Naive thymus-derived CD4-positive, alpha-beta T cell (primary cell): ENCODE results near the gene STARD3. TPM values are rescaled to one million over a fixed set of nuclear protein-coding genes. Genes with fewer than 3 reads are reported as not detected.
"Not testable (repeated sequence)": the region's sequence is repeated elsewhere in the genome, so short reads cannot be mapped to it uniquely, and the experiment has no call there.

Experiments used
- ATAC-seq: fragments of 150-1000 bp; cut with Tn5 transposase; 2 replicates; pipeline ENCODE4 v1.10.0; 2021; ENCODE audit warnings: mild to moderate bottlenecking, moderate library complexity
- CTCF ChIA-PET: fragments of 350-600 bp; sonication (Branson Sonifier 250); formaldehyde crosslinking; loops from one replicate; lab custom pipeline; 2021; ENCODE audit warnings: antibody characterized with exemption; lab: Charles Lee
- POLR2A ChIA-PET: fragments of 350-600 bp; sonication (Branson Sonifier 250); formaldehyde crosslinking; loops from one replicate; lab custom pipeline; 2021; ENCODE audit warnings: antibody characterized with exemption, inconsistent platforms; lab: Charles Lee
- DNase-seq, 9 donors: peaks; one replicate each; pipeline versions ENCODE4 v3.0.0 to v3.0.0-alpha.2; 2020 to 2022; ENCODE audit warnings: mixed read lengths in 1 of 9
- H3K27ac ChIP-seq: one replicate; pipeline ENCODE4 v1.7.0; 2013; ENCODE audit warnings: mild to moderate bottlenecking, low read depth, low read length, moderate library complexity
- H3K27me3 ChIP-seq, 2 donors: one replicate each; pipeline ENCODE4 v1.7.0; 2013; ENCODE audit warnings: low read length in 2 of 2, mild to moderate bottlenecking in 2 of 2, moderate library complexity in 2 of 2; ENCODE audit not compliant: control insufficient read depth in 2 of 2, insufficient read depth in 2 of 2
- H3K36me3 ChIP-seq, 3 experiments: 1 replicate in 2 of 3; 2 replicates in 1 of 3; pipeline ENCODE4 v1.7.0; 2013; ENCODE audit warnings: low read length in 3 of 3, mild to moderate bottlenecking in 3 of 3, moderate library complexity in 1 of 3; ENCODE audit not compliant: insufficient read depth in 3 of 3, control insufficient read depth in 2 of 3
- H3K4me1 ChIP-seq, 2 donors: one replicate each; pipeline ENCODE4 v1.7.0; 2013; ENCODE audit warnings: low read length in 2 of 2, mild to moderate bottlenecking in 2 of 2, moderate library complexity in 1 of 2; ENCODE audit not compliant: control insufficient read depth in 2 of 2, insufficient read depth in 2 of 2
- H3K4me3 ChIP-seq: 2 replicates; pipeline ENCODE4 v1.7.0; 2013; ENCODE audit warnings: mild to moderate bottlenecking, low read length
- H3K9me3 ChIP-seq, 3 experiments: 1 replicate in 2 of 3; 2 replicates in 1 of 3; pipeline ENCODE4 v1.7.0; 2013; ENCODE audit warnings: low read length in 3 of 3; ENCODE audit not compliant: control insufficient read depth in 2 of 3
- H3K27ac Mint-ChIP-seq, 9 donors: one replicate each; pipeline ENCODE4 v1.8.0; 2020 to 2022; ENCODE audit warnings: mixed read lengths in 9 of 9, mild to moderate bottlenecking in 8 of 9, moderate library complexity in 5 of 9, inconsistent platforms in 2 of 9
- H3K27me3 Mint-ChIP-seq, 5 donors: one replicate each; pipeline ENCODE4 v1.8.0; 2021 to 2022; ENCODE audit warnings: mixed read lengths in 5 of 5, mild to moderate bottlenecking in 1 of 5
- H3K36me3 Mint-ChIP-seq, 5 donors: one replicate each; pipeline ENCODE4 v1.8.0; 2020 to 2022; ENCODE audit warnings: mixed read lengths in 5 of 5, mild to moderate bottlenecking in 3 of 5, inconsistent platforms in 1 of 5
- H3K4me1 Mint-ChIP-seq, 7 donors: one replicate each; pipeline ENCODE4 v1.8.0; 2020 to 2022; ENCODE audit warnings: mixed read lengths in 7 of 7, mild to moderate bottlenecking in 3 of 7, inconsistent platforms in 1 of 7
- H3K4me3 Mint-ChIP-seq, 10 donors: one replicate each; pipeline ENCODE4 v1.8.0; 2020 to 2022; ENCODE audit warnings: mild to moderate bottlenecking in 10 of 10, mixed read lengths in 10 of 10, moderate library complexity in 6 of 10, inconsistent platforms in 2 of 10
- H3K9me3 Mint-ChIP-seq, 11 donors: one replicate each; pipeline ENCODE4 v1.8.0; 2020 to 2022; ENCODE audit warnings: mixed read lengths in 11 of 11, mild to moderate bottlenecking in 4 of 11, inconsistent platforms in 1 of 11, moderate library complexity in 1 of 11
- intact Hi-C, 2 donors: fragments of 100-400 bp; cut with micrococcal nuclease; formaldehyde crosslinking; loops; one replicate each; pipeline ENCODE4 v1.15.1; 2023
- polyA plus RNA-seq, 2 donors: library from polyadenylated mRNA; unstranded; fragments of 300-500 nt; fragmentation: Illumina TruSeq; gene quantifications; one replicate each; pipeline ENCODE4 v1.2.3, GENCODE V29; 2021
- total RNA-seq, 6 experiments: library from RNA in 5 of 6; stranded (reverse) in 5 of 6; gene quantifications; 1 replicate in 5 of 6; 2 replicates in 1 of 6; pipeline ENCODE4 v1.2.3 and lab custom pipeline; 2021 to 2026

Gene STARD3
- total RNA-seq (100 to 1,000 TPM in 2 of 5 experiments, 10 to 100 TPM in 3; 69.8 to 143 (median 99.3) TPM), polyA plus RNA-seq (10 to 100 TPM; 46.7 to 56.9 TPM), total RNA-seq (lab: John Stamatoyannopoulos, UW) (93.8 reads per million, percentile 83 among the genes with 10 or more reads in this experiment)

DNA sequence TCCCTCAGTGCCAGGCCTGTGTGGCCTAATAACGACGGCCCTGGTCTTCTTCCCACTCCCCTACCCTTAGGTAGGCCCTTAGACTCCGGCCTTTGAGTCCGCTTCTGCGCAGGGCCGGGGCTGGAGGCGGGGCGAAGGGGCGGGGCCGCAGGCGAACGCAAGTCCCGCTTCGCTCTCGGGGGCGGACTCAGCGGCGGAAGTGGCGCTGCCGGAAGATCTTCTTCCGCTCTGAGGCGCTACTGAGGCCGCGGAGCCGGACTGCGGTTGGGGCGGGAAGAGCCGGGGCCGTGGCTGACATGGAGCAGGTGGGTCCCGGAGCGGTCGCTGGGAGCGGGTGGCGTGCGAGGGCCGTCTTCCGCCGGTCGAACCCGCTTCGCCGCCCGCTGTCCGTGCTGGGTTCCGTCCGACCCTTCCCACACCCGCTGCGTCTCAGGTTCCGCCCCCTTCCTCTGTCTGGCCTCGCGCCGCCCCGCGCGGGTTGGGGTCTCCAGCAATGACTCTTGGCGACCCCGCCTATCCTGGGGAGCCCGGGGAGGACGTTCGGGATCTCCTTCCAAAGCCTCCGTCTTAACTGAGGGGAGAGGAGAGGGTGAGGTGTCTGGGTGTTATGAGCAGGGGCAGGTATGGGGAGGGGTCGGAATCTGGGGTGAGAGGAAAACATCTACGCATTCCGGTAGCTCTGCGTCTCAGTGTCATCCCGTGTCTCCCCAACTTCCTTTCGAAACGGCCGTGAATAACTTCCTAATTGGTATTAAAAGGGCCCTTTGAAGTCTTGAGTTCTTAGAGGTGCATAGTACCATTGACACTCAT is at the start of gene STARD3:
Gene STARD3, plus strand, starts transcription at position 218 of the 810 bp plus-strand sequence. CDS start 16,388 bp downstream, outside the sequence.
- H3K4me3 ChIP-seq: peak within 1 kb of the TSS; percentile 86
- H3K9me3 ChIP-seq: no peaks in the 10 kb centered on the region
- H3K4me3 Mint-ChIP-seq: peak within 1 kb of the TSS; percentile 89 to 98 (median 95)
- H3K36me3 ChIP-seq: peaks cover 0 to 6% (median 0%) of the 10 kb centered on the region in 3 experiments
- H3K27me3 ChIP-seq: no peaks in the 10 kb centered on the region
- ChIA-PET CTCF (interaction anchor here (0.5 to 10.7 kb wide), 6 partner anchors 15 to 86 kb away, joined by 3 to 104 read pairs (median 4); partner anchors contain the start of gene PPP1R1B), POLR2A (interaction anchor here (0.7 to 3.5 kb wide), 13 partner anchors 13 to 118 kb away, joined by 3 to 14 read pairs (median 5); partner anchors contain the start of genes MIEN1 and PGAP3)
- DNase-seq (peak; percentile 80 to 92 (median 86)), ATAC-seq (peak; percentile 95)
- peaks cover 0 to under 1% (median 0%) of the 10 kb centered on the region in 5 donors for H3K27me3 Mint-ChIP-seq
- peaks cover 43 to 49% of the 10 kb centered on the region in 2 donors for H3K4me1 ChIP-seq
- no peaks in the 10 kb centered on the region for H3K9me3 Mint-ChIP-seq
- H3K36me3 Mint-ChIP-seq: peaks cover 0 to 7% (median 0%) of the 10 kb centered on the region in 5 donors
- intact Hi-C loops: loop anchor here (1.0 to 5.0 kb wide), 11 partner anchors 15 to 345 kb away; partner anchors contain the start of genes LRRC3C (in 2 of the 2), MIEN1 (in 2 of the 2), ORMDL3 (in 2 of the 2) and PGAP3 (in 2 of the 2)
- H3K4me1 Mint-ChIP-seq: peaks cover 40 to 71% (median 60%) of the 10 kb centered on the region in 7 donors
- peak within 1 kb of the TSS; percentile 92 for H3K27ac ChIP-seq
- H3K27ac Mint-ChIP-seq: peak within 1 kb of the TSS; percentile 76 to 97 (median 92)

DNA sequence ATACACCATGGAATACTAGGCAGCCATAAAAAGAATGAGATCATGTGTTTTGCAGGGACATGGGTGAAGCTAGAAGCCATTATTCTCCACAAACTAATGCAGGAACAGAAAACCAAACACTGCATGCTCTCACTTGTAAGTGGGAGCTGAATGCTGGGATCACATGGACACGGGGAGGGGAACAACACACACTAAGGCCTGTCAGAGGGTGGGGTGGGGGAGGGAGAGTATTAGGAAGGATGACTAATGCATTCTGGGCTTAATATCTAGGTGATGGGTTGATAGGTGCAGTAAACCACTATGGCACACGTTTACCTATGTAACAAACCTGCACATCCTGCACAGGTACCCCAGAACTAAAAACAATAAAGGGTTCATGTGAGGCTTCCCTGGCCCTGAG is 46.8 kb upstream of the STARD3 start:
- H3K4me1 Mint-ChIP-seq, intact Hi-C loops, H3K27ac Mint-ChIP-seq, H3K36me3 ChIP-seq, H3K4me1 ChIP-seq, H3K9me3 ChIP-seq, H3K4me3 ChIP-seq, ATAC-seq, POLR2A ChIA-PET, H3K27me3 ChIP-seq, H3K27ac ChIP-seq, DNase-seq, H3K4me3 Mint-ChIP-seq: not testable (repeated sequence)
- CTCF ChIA-PET: interaction anchor here (0.6 kb wide), 1 partner anchor 116 kb away, joined by 3 read pairs; no protein-coding TSS in a partner anchor
- peaks cover 1 to 12% (median 5%) of the 10 kb centered on the region in 5 donors for H3K36me3 Mint-ChIP-seq
- peaks cover 33 to 59% (median 49%) of the 10 kb centered on the region in 5 donors for H3K27me3 Mint-ChIP-seq
- peaks cover 0 to 16% (median 3%) of the 10 kb centered on the region in 11 donors for H3K9me3 Mint-ChIP-seq

- H3K4me1 Mint-ChIP-seq: peaks cover 0 to 12% (median 8%) of the 10 kb centered on the region in 7 donors
- no peaks in the 10 kb centered on the region for H3K36me3 ChIP-seq
- no peaks in the 10 kb centered on the region for H3K9me3 ChIP-seq
- DNase-seq (peak in 1 of 9 donors; percentile 34), ATAC-seq (no peak)
- peaks cover 0 to 16% (median 4%) of the 10 kb centered on the region in 11 donors for H3K9me3 Mint-ChIP-seq
- no peak overlapping the region for H3K4me3 Mint-ChIP-seq
- no peak overlapping the region for H3K27ac Mint-ChIP-seq
- H3K27me3 Mint-ChIP-seq: peaks cover 49 to 80% (median 67%) of the 10 kb centered on the region in 5 donors
- ChIA-PET POLR2A (interaction anchor here (1.2 kb wide), 1 partner anchor 48 kb away, joined by 4 read pairs; no protein-coding TSS in a partner anchor), CTCF (no interaction called here)
- H3K4me1 ChIP-seq: no peaks in the 10 kb centered on the region
- H3K36me3 Mint-ChIP-seq: peaks cover 1 to 12% (median 5%) of the 10 kb centered on the region in 5 donors
- no peak overlapping the region for H3K4me3 ChIP-seq
- intact Hi-C loops: no loop called here
- H3K27ac ChIP-seq: no peak overlapping the region
- peaks cover 0 to 7% of the 10 kb centered on the region in 2 donors for H3K27me3 ChIP-seq
These were observed 44.7 kb upstream of the STARD3 start for GRCh38 chr17:39591958-39592954.

DNA sequence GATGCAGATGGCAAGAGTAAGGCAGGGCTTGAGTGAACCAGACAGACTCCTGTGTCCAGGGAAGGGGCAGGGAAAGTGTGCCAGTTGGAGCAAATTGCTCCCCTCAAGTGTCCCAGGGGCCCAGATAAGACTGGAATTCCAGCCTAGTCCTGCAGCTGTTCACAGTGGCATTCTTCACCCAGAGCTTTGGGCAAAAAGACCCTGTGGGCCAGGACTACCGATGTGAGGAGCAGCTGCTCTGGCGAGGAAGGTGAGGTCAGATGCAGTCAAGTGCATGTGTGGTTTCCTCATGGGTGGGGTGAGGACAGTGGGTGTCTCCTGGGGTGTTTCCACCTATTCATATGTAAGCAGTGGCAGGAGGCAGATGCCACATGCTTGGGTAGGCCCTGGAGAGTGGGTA is 43.6 kb upstream of the STARD3 start:
- CTCF ChIA-PET: interaction anchor here (0.9 kb wide), 1 partner anchor 60 kb away, joined by 3 read pairs; no protein-coding TSS in a partner anchor
- Histone ChIP-seq H3K27ac (no peak overlapping the region), H3K9me3 (no peaks in the 10 kb centered on the region), H3K4me3 (no peak overlapping the region), H3K4me1 (peaks cover 0 to 6% of the 10 kb centered on the region in 2 donors), H3K27me3 (peaks cover 0 to 12% of the 10 kb centered on the region in 2 donors), H3K36me3 (no peaks in the 10 kb centered on the region)
- H3K36me3 Mint-ChIP-seq: peaks cover 1 to 8% (median 5%) of the 10 kb centered on the region in 5 donors
- intact Hi-C loops: no loop called here
- no peak for ATAC-seq
- H3K4me1 Mint-ChIP-seq: peaks cover 3 to 24% (median 16%) of the 10 kb centered on the region in 7 donors
- POLR2A ChIA-PET: interaction anchor here (1.2 kb wide), 1 partner anchor 50 kb away, joined by 4 read pairs; no protein-coding TSS in a partner anchor
- H3K27me3 Mint-ChIP-seq: peaks cover 59 to 85% (median 75%) of the 10 kb centered on the region in 5 donors
- H3K4me3 Mint-ChIP-seq: no peak overlapping the region
- peaks cover 0 to 16% (median 4%) of the 10 kb centered on the region in 11 donors for H3K9me3 Mint-ChIP-seq
- DNase-seq: no peak
- no peak overlapping the region for H3K27ac Mint-ChIP-seq

DNA sequence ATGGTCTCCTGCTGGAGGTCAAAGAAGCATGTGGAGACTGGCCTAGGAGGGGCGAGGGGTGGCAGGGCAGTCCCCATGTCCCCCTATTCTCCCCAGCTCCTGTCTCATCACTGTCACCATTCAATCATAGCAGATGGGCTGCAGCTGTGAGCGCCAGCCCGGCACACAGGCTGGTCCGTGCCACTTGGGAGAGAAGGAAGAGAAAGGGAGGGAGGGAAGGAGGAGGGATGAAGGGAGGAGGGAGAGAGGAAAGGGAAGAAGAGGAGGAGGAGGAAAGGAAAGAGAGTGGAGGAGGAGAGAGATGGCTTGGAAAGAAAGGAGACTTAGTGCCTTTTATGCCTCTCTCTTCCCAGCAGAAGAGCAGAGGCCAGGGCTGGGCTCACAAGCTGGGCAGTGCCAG is 41.6 kb upstream of the STARD3 start:
- DNase-seq: no peak
- no peak overlapping the region for H3K27ac Mint-ChIP-seq
- Histone ChIP-seq H3K27me3 (peaks cover 5 to 32% of the 10 kb centered on the region in 2 donors), H3K36me3 (no peaks in the 10 kb centered on the region), H3K4me1 (peaks cover 0 to 22% of the 10 kb centered on the region in 2 donors), H3K27ac (no peak overlapping the region), H3K9me3 (no peaks in the 10 kb centered on the region), H3K4me3 (no peak overlapping the region)
- peaks cover 5 to 33% (median 20%) of the 10 kb centered on the region in 7 donors for H3K4me1 Mint-ChIP-seq
- no peak overlapping the region for H3K4me3 Mint-ChIP-seq
- peaks cover 73 to 83% (median 78%) of the 10 kb centered on the region in 5 donors for H3K27me3 Mint-ChIP-seq
- POLR2A ChIA-PET: interaction anchor here (0.8 to 2.0 kb wide), 2 partner anchors 10 to 22 kb away, joined by 3 to 5 read pairs; no protein-coding TSS in a partner anchor
- ATAC-seq: no peak
- H3K9me3 Mint-ChIP-seq: peaks cover 0 to 16% (median 4%) of the 10 kb centered on the region in 11 donors
- CTCF ChIA-PET: interaction anchor here (1.3 kb wide), 1 partner anchor 41 kb away, joined by 3 read pairs; no protein-coding TSS in a partner anchor
- intact Hi-C loops: no loop called here
- H3K36me3 Mint-ChIP-seq: peaks cover 0 to 8% (median 1%) of the 10 kb centered on the region in 5 donors
